Cardiac muscle cell (in vitro differentiated cells and primary cell): Measurements from ENCODE around the gene TAS2R38. TPM values are rescaled to one million over a fixed set of nuclear protein-coding genes. Genes with fewer than 3 reads are reported as not detected.

ENCODE experiments used
- DNase-seq, 2 donors: peaks; one replicate each; pipeline versions ENCODE4 v3.0.0 to v3.0.0-alpha.2; 2010 to 2017; ENCODE audit warnings: low read depth in 1 of 2, low spot score in 1 of 2
- H3K27ac ChIP-seq: fragments of 200-600 bp; sonication (generic); 2 replicates; pipeline ENCODE4 v1.5.1; 2016
- H3K27me3 ChIP-seq: fragments of 200-600 bp; sonication (generic); 2 replicates; pipeline ENCODE4 v1.6.0; 2016; ENCODE audit warnings: control low read depth
- H3K36me3 ChIP-seq: fragments of 200-600 bp; sonication (generic); 2 replicates; pipeline ENCODE4 v1.5.1; 2016; ENCODE audit warnings: control low read depth
- H3K4me1 ChIP-seq: fragments of 200-600 bp; sonication (generic); 2 replicates; pipeline ENCODE4 v1.8.1; 2017; ENCODE audit warnings: low read depth, mild to moderate bottlenecking, mixed run types
- H3K4me3 ChIP-seq: fragments of 200-600 bp; sonication (generic); 2 replicates; pipeline ENCODE4 v1.5.1; 2016; ENCODE audit warnings: mild to moderate bottlenecking
- H3K9me3 ChIP-seq: fragments of 200-600 bp; sonication (generic); 2 replicates; pipeline ENCODE4 v1.5.1; 2017; ENCODE audit warnings: low read depth, mild to moderate bottlenecking, control low read depth
- CTCF ChIP-seq: IDR thresholded peaks from 2 replicates; pipeline ENCODE4 v1.5.1; 2012; ENCODE audit warnings: low read depth, mild to moderate bottlenecking, low read length
- polyA plus RNA-seq: library from polyadenylated mRNA; unstranded; fragments of >200 nt; fragmentation: Nextera tagmentation; extraction: Ambion mirVana; gene quantifications from 2 replicates; pipeline ENCODE4 v1.2.1, GENCODE V29; 2016
- total RNA-seq: library from RNA; depleted of rRNA; stranded (reverse); fragments of >200 nt; gene quantifications from 2 replicates; pipeline ENCODE4 v1.2.3, GENCODE V29; 2016

The TAS2R38 gene
- total and polyA plus RNA-seq, 2 experiments from 2014 or later, result not detected

DNA sequence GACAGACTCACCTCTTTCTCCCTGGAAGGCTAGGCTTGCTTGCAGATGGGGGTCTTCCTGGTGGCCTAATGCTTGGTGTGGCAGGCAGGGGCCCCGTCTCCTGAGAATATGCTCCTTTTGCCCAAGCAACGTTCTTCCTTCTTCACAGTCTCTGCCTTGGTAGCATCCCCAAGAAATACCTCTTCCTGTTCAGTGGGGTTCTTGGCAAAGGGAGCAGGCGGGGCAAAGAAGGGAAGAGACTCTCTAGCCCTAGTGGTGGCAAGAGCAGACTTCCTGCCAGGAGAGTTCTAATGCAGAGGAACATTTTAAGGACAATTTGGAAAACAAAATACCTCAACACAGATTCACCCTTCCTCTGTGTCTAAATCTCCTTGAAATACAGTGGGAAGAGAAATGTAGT lies 26.8 kb downstream of the TAS2R38 start, which contains the start of gene CLEC5A:
Gene CLEC5A, minus strand, starts transcription at position 179 of the 400 bp plus-strand sequence. CDS start 682 bp downstream, outside the sequence.
- DNase-seq, result no peak
- Histone ChIP-seq H3K27ac (no peak within 1 kb of the TSS), H3K4me3 (no peak within 1 kb of the TSS), H3K27me3 (no peaks in the 10 kb centered on the region), H3K4me1 (no peaks in the 10 kb centered on the region), H3K36me3 (no peaks in the 10 kb centered on the region), H3K9me3 (no peaks in the 10 kb centered on the region)
- TF ChIP-seq CTCF, result no peak

GRCh38 chr7:141945356-141945755 lies 28.2 kb downstream of the TAS2R38 start:
- no peaks in the 10 kb centered on the region for H3K4me1 ChIP-seq
- TF ChIP-seq CTCF, result no peak
- no peaks in the 10 kb centered on the region for H3K9me3 ChIP-seq
- H3K27me3 ChIP-seq, result no peaks in the 10 kb centered on the region
- no peak overlapping the region for H3K27ac ChIP-seq
- no peak for DNase-seq
- H3K36me3 ChIP-seq, result no peaks in the 10 kb centered on the region
- H3K4me3 ChIP-seq, result no peak overlapping the region

DNA sequence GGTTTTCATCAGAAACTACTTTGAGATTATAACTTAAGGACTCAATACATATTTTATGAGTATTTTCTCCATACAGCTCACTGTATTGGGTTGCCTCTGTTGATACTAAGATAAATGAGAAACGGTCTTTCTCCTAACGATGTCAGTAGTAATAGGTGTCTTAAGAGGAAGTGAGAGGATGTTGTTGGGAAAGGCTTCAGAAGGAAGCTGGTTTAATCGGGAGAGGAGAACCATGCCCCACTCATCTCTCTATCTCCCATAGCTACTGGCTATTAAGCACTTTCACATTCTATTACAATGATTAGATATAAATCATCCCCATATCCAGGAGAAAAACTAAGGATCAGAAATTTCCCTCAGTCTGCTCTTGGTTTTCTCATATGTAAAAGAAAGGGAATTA lies 28.8 kb downstream of the TAS2R38 start:
- no peak for DNase-seq
- no peaks in the 10 kb centered on the region for H3K4me1 ChIP-seq

GRCh38 chr7:141943846-141944245 lies 29.7 kb downstream of the TAS2R38 start:
- Histone ChIP-seq H3K36me3 (no peaks in the 10 kb centered on the region), H3K9me3 (no peaks in the 10 kb centered on the region), H3K4me3 (no peak overlapping the region), H3K4me1 (no peaks in the 10 kb centered on the region), H3K27me3 (no peaks in the 10 kb centered on the region), H3K27ac (no peak overlapping the region)
- TF ChIP-seq CTCF, result no peak
- DNase-seq, result no peak

More for the DNA sequence above, 28.8 kb downstream of the TAS2R38 start:
- Histone ChIP-seq H3K27me3 (no peaks in the 10 kb centered on the region), H3K4me3 (no peak overlapping the region), H3K27ac (no peak overlapping the region), H3K9me3 (no peaks in the 10 kb centered on the region), H3K36me3 (no peaks in the 10 kb centered on the region)
- no peak for TF ChIP-seq CTCF

- no peak for DNase-seq
- Histone ChIP-seq H3K9me3 (no peaks in the 10 kb centered on the region), H3K36me3 (no peaks in the 10 kb centered on the region), H3K4me1 (no peaks in the 10 kb centered on the region), H3K27me3 (no peaks in the 10 kb centered on the region), H3K27ac (no peak overlapping the region), H3K4me3 (no peak overlapping the region)
- TF ChIP-seq CTCF, result no peak
These were observed 32.5 kb downstream of the TAS2R38 start for GRCh38 chr7:141941075-141941474.

GRCh38 chr7:141930211-141930610 lies 43.4 kb downstream of the TAS2R38 start:
- H3K9me3 ChIP-seq, result no peaks in the 10 kb centered on the region
- DNase-seq, result no peak
- no peak overlapping the region for H3K27ac ChIP-seq
- H3K27me3 ChIP-seq, result no peaks in the 10 kb centered on the region
- H3K4me1 ChIP-seq, result no peaks in the 10 kb centered on the region
- TF ChIP-seq CTCF, result no peak
- H3K4me3 ChIP-seq, result no peak overlapping the region
- no peaks in the 10 kb centered on the region for H3K36me3 ChIP-seq
